Fibroblast of lung (primary cell): ENCODE data around the gene GNB1L. TPM values are rescaled to one million over a fixed set of nuclear protein-coding genes. Genes with fewer than 3 reads are reported as not detected.

Experiments
- DNase-seq, 2 donors: peaks; one replicate each; pipeline versions ENCODE4 v3.0.0 to v3.0.0-alpha.2; 2010; ENCODE audit warnings: low read depth in 2 of 2
- H2AFZ ChIP-seq: 2 replicates; pipeline ENCODE4 v1.5.1; 2012; ENCODE audit warnings: low read length, control low read depth, inconsistent platforms
- H3K27ac ChIP-seq: 2 replicates; pipeline ENCODE4 v1.5.1; 2011; ENCODE audit warnings: low read length, control low read depth; ENCODE audit not compliant: insufficient read depth
- H3K27me3 ChIP-seq: 2 replicates; pipeline ENCODE4 v1.5.1; 2011; ENCODE audit warnings: mild to moderate bottlenecking, low read length; ENCODE audit not compliant: control insufficient read depth, insufficient read depth
- H3K36me3 ChIP-seq: 2 replicates; pipeline ENCODE4 v1.5.1; 2011; ENCODE audit warnings: low read length; ENCODE audit not compliant: control insufficient read depth, insufficient read depth
- H3K4me1 ChIP-seq: 2 replicates; pipeline ENCODE4 v1.5.1; 2011; ENCODE audit warnings: low read length; ENCODE audit not compliant: control insufficient read depth, insufficient read depth; ENCODE audit errors: extremely low read depth
- H3K4me2 ChIP-seq: 2 replicates; pipeline ENCODE4 v1.5.1; 2011; ENCODE audit warnings: low read length, control low read depth; ENCODE audit not compliant: insufficient read depth; ENCODE audit errors: extremely low read depth
- H3K4me3 ChIP-seq, 4 experiments: fragments of 200-600 bp in 1 of 4; sonication (generic) in 1 of 4; replicated peaks in 1 of 4; 2 replicates each; pipeline ENCODE4 v1.5.1; 2011 to 2016; ENCODE audit warnings: low read length in 4 of 4, low read depth in 3 of 4, mild to moderate bottlenecking in 3 of 4, control low read depth in 2 of 4, inconsistent platforms in 1 of 4, mixed read lengths in 1 of 4; ENCODE audit not compliant: insufficient read depth in 1 of 4; ENCODE audit errors: control extremely low read depth in 1 of 4
- H3K79me2 ChIP-seq: 2 replicates; pipeline ENCODE4 v1.5.1; 2012; ENCODE audit warnings: mild to moderate bottlenecking, low read length, inconsistent platforms; ENCODE audit not compliant: control insufficient read depth, insufficient read depth
- H3K9ac ChIP-seq: 2 replicates; pipeline ENCODE4 v1.5.1; 2011; ENCODE audit warnings: mild to moderate bottlenecking, low read length, control low read depth; ENCODE audit not compliant: insufficient read depth
- H3K9me3 ChIP-seq: 2 replicates; pipeline ENCODE4 v1.5.1; 2012; ENCODE audit warnings: low read depth, low read length; ENCODE audit not compliant: control insufficient read depth, insufficient read depth
- H4K20me1 ChIP-seq: 2 replicates; pipeline ENCODE4 v1.5.1; 2011; ENCODE audit warnings: low read length; ENCODE audit not compliant: control insufficient read depth, insufficient read depth; ENCODE audit errors: extremely low read depth
- CTCF ChIP-seq, 2 donors: IDR thresholded peaks in 1 of 2; conservative IDR thresholded peaks in 1 of 2; 1 replicate in 1 of 2; 2 replicates in 1 of 2; pipeline ENCODE4 v1.5.1; 2011 to 2012; ENCODE audit warnings: low read length in 2 of 2, control low read depth in 1 of 2, inconsistent platforms in 1 of 2, low read depth in 1 of 2, mild to moderate bottlenecking in 1 of 2
- EZH2 ChIP-seq: IDR thresholded peaks from 2 replicates; pipeline ENCODE4 v1.5.1; 2012; ENCODE audit warnings: low read length, control low read depth, mild to moderate bottlenecking; ENCODE audit errors: missing control alignments
- polyA plus RNA-seq, 2 donors: library from polyadenylated mRNA; depleted of rRNA in 1 of 2; stranded (reverse) in 1 of 2; unstranded in 1 of 2; fragments of >200 nt; gene quantifications; 2 replicates each; pipeline ENCODE4 v1.2.1, GENCODE V29; 2011 to 2012; ENCODE audit warnings: missing spikeins in 1 of 2
- total RNA-seq: library from RNA; depleted of rRNA; stranded (reverse); fragments of >200 nt; gene quantifications from 2 replicates; pipeline ENCODE4 v1.2.1, GENCODE V29; 2014

Gene GNB1L
- total and polyA plus RNA-seq, 2 donors (not counting 1 experiment from before 2014, with no cell fraction given): 1.4 to 7.8 TPM

DNA sequence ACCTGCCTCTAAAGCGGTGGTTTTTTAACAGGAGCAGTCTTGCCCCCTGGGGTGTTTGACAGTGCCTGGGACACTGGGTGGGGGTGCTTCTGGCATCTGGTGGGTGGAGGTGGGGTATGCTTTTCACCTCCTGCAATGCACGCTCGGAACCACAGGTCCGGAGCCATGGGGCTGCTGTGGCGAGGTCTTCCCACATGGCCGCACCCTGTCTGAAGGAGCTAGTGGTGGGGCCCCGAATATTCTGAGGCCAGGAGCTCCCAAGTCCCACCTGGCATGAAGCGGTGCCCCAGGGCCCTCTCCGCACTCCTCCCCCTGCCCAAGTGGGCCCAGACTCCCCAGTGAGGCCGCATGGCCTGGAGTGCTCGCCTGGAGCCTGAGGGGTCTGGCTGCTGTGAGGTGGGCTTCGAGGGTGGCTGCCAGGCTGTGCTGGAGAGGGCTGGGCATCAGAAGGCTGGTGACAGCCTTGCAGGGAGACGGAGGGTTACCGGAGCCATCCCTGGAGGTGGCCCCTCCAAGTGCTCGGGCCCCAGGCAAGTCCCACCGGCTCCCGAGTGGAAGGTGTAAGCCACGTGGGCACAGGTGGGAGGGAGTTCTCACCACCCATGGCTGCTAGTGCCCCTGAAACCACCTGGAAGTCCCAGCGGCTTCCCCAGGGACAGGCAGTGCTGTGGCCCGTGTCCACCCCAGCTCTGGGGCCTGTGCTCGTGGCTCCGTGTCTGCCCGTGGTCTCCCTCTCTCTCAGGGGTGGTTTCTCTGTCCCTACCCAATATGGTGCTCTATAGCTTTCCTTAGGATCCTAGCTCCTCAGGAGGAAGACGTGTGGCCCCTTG, 79.0 kb downstream of the GNB1L start:
- H3K4me2 ChIP-seq: no peak overlapping the region
- peaks cover 5% of the 10 kb centered on the region for H3K4me1 ChIP-seq
- no peak overlapping the region for H3K9ac ChIP-seq
- no peaks in the 10 kb centered on the region for H3K36me3 ChIP-seq
- no peaks in the 10 kb centered on the region for H3K79me2 ChIP-seq
- no peaks in the 10 kb centered on the region for H4K20me1 ChIP-seq
- TF ChIP-seq CTCF (conservative IDR thresholded peaks at IDR 0.05 in 1 of 2, IDR thresholded peaks at IDR 0.05 in 1 of 2; ENCODE audit: low read depth in 1 of 2, low read length in 2 of 2) (no peak), EZH2 (no peak)
- DNase-seq: no peak
- H3K27ac ChIP-seq: no peak overlapping the region
- no peak overlapping the region for H2AFZ ChIP-seq
- no peak overlapping the region for H3K4me3 ChIP-seq
- peaks cover 12% of the 10 kb centered on the region for H3K27me3 ChIP-seq
- H3K9me3 ChIP-seq: no peaks in the 10 kb centered on the region

- H3K4me3 ChIP-seq: no peak overlapping the region
- no peak overlapping the region for H3K4me2 ChIP-seq
- no peak for TF ChIP-seq EZH2
- TF ChIP-seq CTCF (conservative IDR thresholded peaks at IDR 0.05 in 1 of 2, IDR thresholded peaks at IDR 0.05 in 1 of 2; ENCODE audit: low read depth in 1 of 2, low read length in 2 of 2): no peak
- H2AFZ ChIP-seq: no peak overlapping the region
- DNase-seq: no peak
- no peaks in the 10 kb centered on the region for H3K9me3 ChIP-seq
- H3K27me3 ChIP-seq: peaks cover 8% of the 10 kb centered on the region
- no peaks in the 10 kb centered on the region for H4K20me1 ChIP-seq
- no peak overlapping the region for H3K27ac ChIP-seq
- no peaks in the 10 kb centered on the region for H3K36me3 ChIP-seq
- no peaks in the 10 kb centered on the region for H3K79me2 ChIP-seq
- no peaks in the 10 kb centered on the region for H3K4me1 ChIP-seq
- no peak overlapping the region for H3K9ac ChIP-seq
These were observed 80.0 kb downstream of the GNB1L start for GRCh38 chr22:19774628-19775027.

DNA sequence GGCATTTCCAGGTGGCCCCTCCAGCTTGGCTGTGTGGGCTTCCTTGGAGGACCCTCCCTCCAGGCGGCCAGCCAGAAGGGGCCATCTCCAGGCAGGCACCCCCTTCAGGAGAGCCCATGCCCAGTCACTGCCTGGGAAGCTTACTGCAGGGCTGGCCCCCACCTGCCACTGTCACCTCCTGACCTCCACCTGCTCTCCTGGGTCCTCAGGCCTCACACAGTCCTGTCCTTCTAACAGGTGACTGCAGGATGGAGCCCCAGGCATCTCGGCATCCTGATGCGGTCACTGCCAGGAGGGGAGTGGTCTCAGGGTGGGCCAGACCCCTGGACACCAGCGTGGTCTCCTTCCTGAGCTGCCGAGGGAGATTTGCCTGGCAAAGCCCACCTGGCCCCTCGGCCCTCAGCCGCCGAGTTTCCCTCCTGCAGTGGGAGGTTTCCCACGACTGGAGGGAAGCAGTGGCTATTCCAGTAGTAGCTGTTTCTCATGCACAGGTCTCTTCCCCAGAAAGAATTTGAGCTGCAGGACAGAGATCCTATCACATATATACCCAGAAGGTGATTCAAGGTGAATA, 81.1 kb downstream of the GNB1L start:
- Histone ChIP-seq H2AFZ (no peak overlapping the region), H3K4me2 (no peak overlapping the region), H3K27ac (no peak overlapping the region), H3K4me3 (no peak overlapping the region), H4K20me1 (no peaks in the 10 kb centered on the region), H3K9me3 (no peaks in the 10 kb centered on the region), H3K79me2 (no peaks in the 10 kb centered on the region), H3K4me1 (no peaks in the 10 kb centered on the region), H3K36me3 (no peaks in the 10 kb centered on the region), H3K9ac (no peak overlapping the region), H3K27me3 (peaks cover 14% of the 10 kb centered on the region)
- TF ChIP-seq EZH2 (no peak), CTCF (conservative IDR thresholded peaks at IDR 0.05 in 1 of 2, IDR thresholded peaks at IDR 0.05 in 1 of 2; ENCODE audit: low read depth in 1 of 2, low read length in 2 of 2) (no peak)
- no peak for DNase-seq
